K562 (cell line): ENCODE data around the gene HDAC9. TPM values are rescaled to one million over a fixed set of nuclear protein-coding genes. Genes with fewer than 3 reads are reported as not detected.

Experiments
- ATAC-seq: fragments of 200-7000 bp; cut with Tn5 transposase; 3 replicates; pipeline ENCODE4 v1.9.1; 2020; ENCODE audit warnings: moderate library complexity
- BruUV-seq: library from RNA; stranded (reverse); fragments of 400-500 nt; replicated peaks from 2 replicates; lab custom pipeline; 2021; lab: Mats Ljungman, UMichigan
- CTCF ChIA-PET: fragments of 300-600 bp; formaldehyde crosslinking; extraction: SDS; loops from one replicate; lab custom pipeline; 2021; ENCODE audit warnings: low intra/inter-chr PET ratio; lab: Yijun Ruan, JAX
- POLR2A ChIA-PET: fragments of 300-600, 350-650 bp; sonication (Branson Sonifier 250); formaldehyde crosslinking; extraction: SDS; loops from one replicate; lab custom pipeline; 2021; ENCODE audit warnings: antibody characterized with exemption, inconsistent platforms; lab: Yijun Ruan, JAX
- DNase-seq, 4 experiments: peaks; one replicate each; pipeline versions ENCODE4 v3.0.0 to v3.0.0-alpha.2; 2011 to 2018; ENCODE audit warnings: low spot score in 3 of 4, mixed read lengths in 3 of 4; ENCODE audit errors: extremely low read depth in 1 of 4
- FAIRE-seq: peaks from 2 replicates; lab custom pipeline; 2011; peaks lifted over from hg19 to GRCh38; lab: Jason Lieb, UNC
- H2AFZ ChIP-seq: 2 replicates; pipeline ENCODE4 v1.6.0; 2011; ENCODE audit warnings: low read depth, low read length, control low read depth, inconsistent platforms
- H3K27ac ChIP-seq: fragments of 200-600 bp; 3 replicates; pipeline ENCODE4 v1.8.0; 2011; ENCODE audit warnings: low read depth, mild to moderate bottlenecking, control low read depth, inconsistent platforms, low read length, moderate library complexity, mixed read lengths; ENCODE audit errors: extremely low read depth
- H3K27me3 ChIP-seq, 2 experiments: fragments of 300-600 bp in 1 of 2; 2 replicates in 1 of 2; 3 replicates in 1 of 2; pipeline versions ENCODE4 v1.6.0 to v1.8.0; 2011; ENCODE audit warnings: inconsistent platforms in 2 of 2, low read length in 2 of 2, mild to moderate bottlenecking in 1 of 2, mixed read lengths in 1 of 2, moderate library complexity in 1 of 2; ENCODE audit not compliant: control insufficient read depth in 2 of 2, insufficient read depth in 2 of 2
- H3K36me3 ChIP-seq: fragments of 300-600 bp; 3 replicates; pipeline ENCODE4 v1.8.0; 2011; ENCODE audit warnings: mild to moderate bottlenecking, low read length, inconsistent platforms; ENCODE audit not compliant: control insufficient read depth, insufficient read depth
- H3K4me1 ChIP-seq, 2 experiments: fragments of 200-600 bp in 1 of 2; replicated peaks in 1 of 2; 2 replicates in 1 of 2; 3 replicates in 1 of 2; pipeline versions ENCODE4 v1.5.1 to v1.8.0; 2011; ENCODE audit warnings: inconsistent platforms in 2 of 2, low read length in 2 of 2, mild to moderate bottlenecking in 1 of 2, mixed read lengths in 1 of 2, moderate library complexity in 1 of 2; ENCODE audit not compliant: control insufficient read depth in 2 of 2, insufficient read depth in 2 of 2
- H3K4me2 ChIP-seq: 2 replicates; pipeline ENCODE4 v1.6.1; 2011; ENCODE audit warnings: low read length, control low read depth, inconsistent platforms, mixed read lengths; ENCODE audit not compliant: insufficient read depth
- H3K4me3 ChIP-seq: fragments of 200-600 bp; sonication (generic), shearing (Covaris generic); 2 replicates; pipeline ENCODE4 v1.5.1; 2016; ENCODE audit warnings: control low read depth, inconsistent platforms
- H3K79me2 ChIP-seq: fragments of 200-600 bp; 3 replicates; pipeline ENCODE4 v1.8.0; 2011; ENCODE audit warnings: low read length, inconsistent platforms; ENCODE audit not compliant: control insufficient read depth, insufficient read depth
- H3K9ac ChIP-seq, 2 experiments: 2 replicates each; pipeline versions ENCODE4 v1.6.0 to v1.6.1; 2011; ENCODE audit warnings: low read depth in 2 of 2, low read length in 2 of 2, control low read depth in 1 of 2, inconsistent platforms in 1 of 2, mild to moderate bottlenecking in 1 of 2, mixed read lengths in 1 of 2; ENCODE audit not compliant: insufficient read depth in 1 of 2
- H3K9me1 ChIP-seq: one replicate; pipeline ENCODE4 v1.6.0; 2011; ENCODE audit warnings: inconsistent platforms, mild to moderate bottlenecking, low read length, moderate library complexity; ENCODE audit not compliant: control insufficient read depth, insufficient read depth
- H3K9me3 ChIP-seq: replicated peaks from 2 replicates; pipeline ENCODE4 v1.5.1; 2011; ENCODE audit warnings: low read depth, low read length, inconsistent platforms; ENCODE audit not compliant: control insufficient read depth, insufficient read depth
- H4K20me1 ChIP-seq: replicated peaks from 2 replicates; pipeline ENCODE4 v1.6.1; 2011; ENCODE audit warnings: low read length, inconsistent platforms, mixed read lengths; ENCODE audit not compliant: control insufficient read depth, insufficient read depth
- DEAF1 ChIP-seq: fragments of 450-650 bp; formaldehyde crosslinking; IDR thresholded peaks from 2 replicates; pipeline ENCODE4 v1.4.0; 2020; ENCODE audit warnings: mild to moderate bottlenecking, moderate library complexity
- POLR2AphosphoS2 ChIP-seq: IDR thresholded peaks from 2 replicates; pipeline ENCODE4 v1.6.1; 2012; ENCODE audit warnings: low read length, improper control_type of control experiment
- RFX7 ChIP-seq: fragments of 250-450 bp; sonication (Bioruptor Pico); IDR thresholded peaks from 2 replicates; pipeline ENCODE4 v1.5.1; 2021; ENCODE audit warnings: mild to moderate bottlenecking
- SNRNP70 ChIP-seq: fragments of 200-400 bp; formaldehyde crosslinking; optimal IDR thresholded peaks from 2 replicates; pipeline ENCODE3; 2017; ENCODE audit warnings: low read depth, low read length
- SRSF3 ChIP-seq: fragments of 200-400 bp; formaldehyde crosslinking; IDR thresholded peaks from 2 replicates; pipeline ENCODE4 v1.6.1; 2016; ENCODE audit warnings: mild to moderate bottlenecking, low read length, moderate library complexity; ENCODE audit not compliant: insufficient read depth
- TAL1 ChIP-seq: fragments of 450-650 bp; IDR thresholded peaks from 2 replicates; pipeline ENCODE4 v1.6.1; 2016; ENCODE audit warnings: mild to moderate bottlenecking
- ZEB2 ChIP-seq: fragments of 450-650 bp; IDR thresholded peaks from 2 replicates; pipeline ENCODE4 v1.6.1; 2016
- ZNF24 ChIP-seq: fragments of 450-650 bp; IDR thresholded peaks from 2 replicates; pipeline ENCODE4 v1.6.1; 2016
- ZNF311 ChIP-seq: fragments of 250-450 bp; sonication (Bioruptor Pico); IDR thresholded peaks from 2 replicates; pipeline ENCODE4 v1.4.0; 2020; ENCODE audit warnings: mild to moderate bottlenecking, moderate library complexity
- ZNF785 ChIP-seq: fragments of 250-450 bp; sonication (Bioruptor Pico); IDR thresholded peaks from 2 replicates; pipeline ENCODE4 v1.4.0; 2020; ENCODE audit warnings: mild to moderate bottlenecking
- in situ Hi-C: fragments of 300-500 bp; cut with MboI; formaldehyde crosslinking; loops from 4 replicates; pipeline ENCODE4 v1.15.0; 2018; ENCODE audit warnings: inconsistent platforms, mixed read lengths
- intact Hi-C: fragments of 100-400 bp; cut with micrococcal nuclease; formaldehyde crosslinking; loops from 2 replicates; pipeline ENCODE4 v1.14.2; 2022
- polyA plus RNA-seq, 8 experiments: library from polyadenylated mRNA; depleted of rRNA in 4 of 8; stranded (reverse) in 5 of 8; unstranded in 3 of 8; fragments of >200 nt; fragmentation: Nextera tagmentation in 2 of 8; fragmentation: Illumina TruSeq in 1 of 8; extraction: Ambion mirVana in 2 of 8; extraction: Trizol in 1 of 8; gene quantifications; 2 replicates each; pipeline versions ENCODE4 v1.2.1 to v1.2.3, GENCODE V29; 2011 to 2014; ENCODE audit warnings: inconsistent platforms in 1 of 8, missing spikeins in 1 of 8
- total RNA-seq, 7 experiments: library from RNA; depleted of rRNA in 6 of 7; stranded (reverse); fragments of >200 nt in 6 of 7; fragmentation: Illumina TruSeq in 2 of 7; extraction: Trizol in 2 of 7; gene quantifications; 2 replicates each; pipeline versions ENCODE4 v1.2.1 to v1.2.3, GENCODE V29; 2011 to 2021; ENCODE audit warnings: low replicate concordance in 1 of 7
- TF ChIP-seq, protein P1 (sequence below), 2 experiments: IDR thresholded peaks; 2 replicates each; pipeline ENCODE4 v1.6.1; 2012; ENCODE audit warnings: improper control_type of control experiment in 2 of 2, low read depth in 2 of 2, low read length in 2 of 2, borderline replicate concordance in 1 of 2
- TF ChIP-seq, protein P2 (sequence below): fragments of 250-450 bp; sonication (Bioruptor Pico); IDR thresholded peaks from 2 replicates; pipeline ENCODE4 v1.8.0; 2021; ENCODE audit warnings: mild to moderate bottlenecking, moderate library complexity

The HDAC9 gene
- total and polyA plus RNA-seq, 9 of the 15 experiments (the other 6 are each of a cell fraction or from before 2014, with no cell fraction given): 0.08 to 0.91 (median 0.33) TPM

- Histone ChIP-seq H4K20me1 (no peaks in the 10 kb centered on the region), H3K9me3 (no peaks in the 10 kb centered on the region), H3K4me1 (no peaks in the 10 kb centered on the region), H3K4me2 (no peak overlapping the region), H3K4me3 (no peak overlapping the region), H3K27me3 (no peaks in the 10 kb centered on the region), H3K9me1 (no peaks in the 10 kb centered on the region), H3K36me3 (no peaks in the 10 kb centered on the region), H2AFZ (no peak overlapping the region), H3K9ac (no peak overlapping the region), H3K27ac (no peak overlapping the region), H3K79me2 (no peaks in the 10 kb centered on the region)
- no TSS peak for BruUV-seq
- FAIRE-seq (no peak), ATAC-seq (no peak), DNase-seq (no peak)
- intact Hi-C loops: no loop called here
- TF ChIP-seq, protein P1, sequence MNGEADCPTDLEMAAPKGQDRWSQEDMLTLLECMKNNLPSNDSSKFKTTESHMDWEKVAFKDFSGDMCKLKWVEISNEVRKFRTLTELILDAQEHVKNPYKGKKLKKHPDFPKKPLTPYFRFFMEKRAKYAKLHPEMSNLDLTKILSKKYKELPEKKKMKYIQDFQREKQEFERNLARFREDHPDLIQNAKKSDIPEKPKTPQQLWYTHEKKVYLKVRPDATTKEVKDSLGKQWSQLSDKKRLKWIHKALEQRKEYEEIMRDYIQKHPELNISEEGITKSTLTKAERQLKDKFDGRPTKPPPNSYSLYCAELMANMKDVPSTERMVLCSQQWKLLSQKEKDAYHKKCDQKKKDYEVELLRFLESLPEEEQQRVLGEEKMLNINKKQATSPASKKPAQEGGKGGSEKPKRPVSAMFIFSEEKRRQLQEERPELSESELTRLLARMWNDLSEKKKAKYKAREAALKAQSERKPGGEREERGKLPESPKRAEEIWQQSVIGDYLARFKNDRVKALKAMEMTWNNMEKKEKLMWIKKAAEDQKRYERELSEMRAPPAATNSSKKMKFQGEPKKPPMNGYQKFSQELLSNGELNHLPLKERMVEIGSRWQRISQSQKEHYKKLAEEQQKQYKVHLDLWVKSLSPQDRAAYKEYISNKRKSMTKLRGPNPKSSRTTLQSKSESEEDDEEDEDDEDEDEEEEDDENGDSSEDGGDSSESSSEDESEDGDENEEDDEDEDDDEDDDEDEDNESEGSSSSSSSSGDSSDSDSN (IDR thresholded peaks at IDR 0.05; ENCODE audit: borderline replicate concordance in 1 of 2, low read depth in 2 of 2, low read length in 2 of 2): no peak
- no peak for TF ChIP-seq RFX7 (CRISPR knock-in tag)
- no peak for TF ChIP-seq SRSF3
- TF ChIP-seq TAL1: no peak
- no peak for TF ChIP-seq DEAF1 (CRISPR knock-in tag)
- no peak for TF ChIP-seq SNRNP70
- TF ChIP-seq ZEB2: no peak
- TF ChIP-seq ZNF24: no peak
- TF ChIP-seq, protein P2, sequence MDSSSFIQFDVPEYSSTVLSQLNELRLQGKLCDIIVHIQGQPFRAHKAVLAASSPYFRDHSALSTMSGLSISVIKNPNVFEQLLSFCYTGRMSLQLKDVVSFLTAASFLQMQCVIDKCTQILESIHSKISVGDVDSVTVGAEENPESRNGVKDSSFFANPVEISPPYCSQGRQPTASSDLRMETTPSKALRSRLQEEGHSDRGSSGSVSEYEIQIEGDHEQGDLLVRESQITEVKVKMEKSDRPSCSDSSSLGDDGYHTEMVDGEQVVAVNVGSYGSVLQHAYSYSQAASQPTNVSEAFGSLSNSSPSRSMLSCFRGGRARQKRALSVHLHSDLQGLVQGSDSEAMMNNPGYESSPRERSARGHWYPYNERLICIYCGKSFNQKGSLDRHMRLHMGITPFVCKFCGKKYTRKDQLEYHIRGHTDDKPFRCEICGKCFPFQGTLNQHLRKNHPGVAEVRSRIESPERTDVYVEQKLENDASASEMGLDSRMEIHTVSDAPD (CRISPR knock-in tag): no peak
- TF ChIP-seq ZNF311 (CRISPR knock-in tag): no peak
- TF ChIP-seq POLR2AphosphoS2: no peak
- TF ChIP-seq ZNF785 (CRISPR knock-in tag): no peak
- in situ Hi-C loops: no loop called here
- POLR2A ChIA-PET: no interaction called here
- CTCF ChIA-PET: no interaction called here
These were observed 245.0 kb downstream of the HDAC9 start for GRCh38 chr7:18740579-18740988.
